BE2C (cell line): ENCODE measurements around the gene PLCL2.

Experiments
- DNase-seq: peaks from one replicate; pipeline ENCODE4 v3.0.0-alpha.2; 2020
- H3K27me3 ChIP-seq: fragments of 250-450 bp; sonication (Bioruptor Pico); 2 replicates; pipeline ENCODE4 v1.5.1; 2020; ENCODE audit warnings: mild to moderate bottlenecking
- H3K36me3 ChIP-seq: fragments of 250-450 bp; sonication (Bioruptor Pico); 2 replicates; pipeline ENCODE4 v1.5.1; 2020; ENCODE audit warnings: mild to moderate bottlenecking
- H3K4me1 ChIP-seq: fragments of 250-450 bp; sonication (Bioruptor Pico); 2 replicates; pipeline ENCODE4 v1.5.1; 2020
- H3K4me3 ChIP-seq: 2 replicates; pipeline ENCODE4 v1.5.1; 2011; ENCODE audit warnings: low read depth, low read length
- H3K9me3 ChIP-seq: fragments of 250-450 bp; sonication (Bioruptor Pico); 2 replicates; pipeline ENCODE4 v1.5.1; 2020
- TF ChIP-seq, protein P1 (sequence below): IDR thresholded peaks from 2 replicates; pipeline ENCODE4 v1.5.1; 2012; ENCODE audit warnings: mild to moderate bottlenecking, low read depth, low read length

Gene PLCL2

GRCh38 chr3:17023006-17023664, 138.4 kb downstream of the PLCL2 start:
- no peak overlapping the region for H3K4me3 ChIP-seq

DNA sequence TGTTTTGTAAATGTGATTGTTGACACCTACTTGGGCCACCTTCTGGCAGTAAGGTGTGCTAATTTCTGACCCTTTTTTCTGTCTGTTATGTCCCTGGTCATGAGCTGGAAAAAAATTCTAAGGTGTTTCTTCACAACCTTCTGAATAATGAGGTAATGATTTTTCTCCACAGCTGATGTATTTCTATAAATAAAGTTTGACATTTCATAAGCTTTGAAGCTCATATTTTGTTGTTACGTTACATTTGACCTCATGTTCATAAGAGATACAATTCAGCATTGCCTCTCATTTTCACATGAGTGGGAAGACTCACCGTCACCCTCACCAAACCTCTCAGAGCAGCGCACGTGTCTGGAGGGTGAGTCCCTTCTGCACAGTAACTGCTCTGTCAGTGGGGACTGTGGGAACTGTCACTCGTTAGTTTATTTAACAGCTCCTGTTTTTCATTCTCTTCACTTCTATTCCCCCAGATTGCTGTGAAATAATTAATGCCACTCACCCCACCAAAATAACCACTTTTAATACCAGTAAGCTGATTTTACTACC, 140.9 kb downstream of the PLCL2 start:
- H3K36me3 ChIP-seq, result no peaks in the 10 kb centered on the region
- H3K9me3 ChIP-seq, result no peaks in the 10 kb centered on the region
- no peaks in the 10 kb centered on the region for H3K4me1 ChIP-seq
- TF ChIP-seq, protein P1, sequence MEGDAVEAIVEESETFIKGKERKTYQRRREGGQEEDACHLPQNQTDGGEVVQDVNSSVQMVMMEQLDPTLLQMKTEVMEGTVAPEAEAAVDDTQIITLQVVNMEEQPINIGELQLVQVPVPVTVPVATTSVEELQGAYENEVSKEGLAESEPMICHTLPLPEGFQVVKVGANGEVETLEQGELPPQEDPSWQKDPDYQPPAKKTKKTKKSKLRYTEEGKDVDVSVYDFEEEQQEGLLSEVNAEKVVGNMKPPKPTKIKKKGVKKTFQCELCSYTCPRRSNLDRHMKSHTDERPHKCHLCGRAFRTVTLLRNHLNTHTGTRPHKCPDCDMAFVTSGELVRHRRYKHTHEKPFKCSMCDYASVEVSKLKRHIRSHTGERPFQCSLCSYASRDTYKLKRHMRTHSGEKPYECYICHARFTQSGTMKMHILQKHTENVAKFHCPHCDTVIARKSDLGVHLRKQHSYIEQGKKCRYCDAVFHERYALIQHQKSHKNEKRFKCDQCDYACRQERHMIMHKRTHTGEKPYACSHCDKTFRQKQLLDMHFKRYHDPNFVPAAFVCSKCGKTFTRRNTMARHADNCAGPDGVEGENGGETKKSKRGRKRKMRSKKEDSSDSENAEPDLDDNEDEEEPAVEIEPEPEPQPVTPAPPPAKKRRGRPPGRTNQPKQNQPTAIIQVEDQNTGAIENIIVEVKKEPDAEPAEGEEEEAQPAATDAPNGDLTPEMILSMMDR, result no peak
- no peaks in the 10 kb centered on the region for H3K27me3 ChIP-seq
- DNase-seq, result no peak
- no peak overlapping the region for H3K4me3 ChIP-seq

More at GRCh38 chr3:17023006-17023664, 138.4 kb downstream of the PLCL2 start:
- Histone ChIP-seq H3K27me3 (no peaks in the 10 kb centered on the region), H3K9me3 (no peaks in the 10 kb centered on the region), H3K36me3 (no peaks in the 10 kb centered on the region), H3K4me1 (no peaks in the 10 kb centered on the region)
- TF ChIP-seq, protein P1, result no peak
- no peak for DNase-seq

DNA sequence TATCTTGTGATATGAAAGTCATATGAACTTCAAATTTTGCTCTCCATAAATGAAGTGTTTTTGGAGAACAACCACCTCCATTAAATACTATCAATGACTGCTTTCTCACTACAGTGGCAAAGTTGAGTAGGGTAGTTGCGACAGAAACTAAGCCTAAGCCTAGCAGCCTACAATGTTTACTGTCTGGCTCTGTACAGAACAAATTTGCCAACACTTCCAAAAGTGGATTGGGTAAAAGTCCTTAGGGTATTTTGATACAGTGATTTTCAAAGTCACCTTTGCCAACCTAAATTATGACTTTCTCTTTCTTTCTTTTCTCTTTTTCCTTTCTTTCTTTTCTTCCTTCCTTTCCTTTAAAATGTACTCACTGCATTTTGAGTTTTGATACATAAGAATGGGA, 142.6 kb downstream of the PLCL2 start:
- DNase-seq, result no peak
- H3K36me3 ChIP-seq, result no peaks in the 10 kb centered on the region
- no peaks in the 10 kb centered on the region for H3K9me3 ChIP-seq
- no peaks in the 10 kb centered on the region for H3K27me3 ChIP-seq
- no peak overlapping the region for H3K4me3 ChIP-seq
- H3K4me1 ChIP-seq, result no peaks in the 10 kb centered on the region
- TF ChIP-seq, protein P1, result no peak

- Histone ChIP-seq H3K4me1 (no peaks in the 10 kb centered on the region), H3K36me3 (no peaks in the 10 kb centered on the region), H3K9me3 (no peaks in the 10 kb centered on the region), H3K27me3 (no peaks in the 10 kb centered on the region), H3K4me3 (no peak overlapping the region)
- no peak for DNase-seq
- TF ChIP-seq, protein P1, result no peak
Observed at GRCh38 chr3:17028363-17028762, 143.6 kb downstream of the PLCL2 start.

DNA sequence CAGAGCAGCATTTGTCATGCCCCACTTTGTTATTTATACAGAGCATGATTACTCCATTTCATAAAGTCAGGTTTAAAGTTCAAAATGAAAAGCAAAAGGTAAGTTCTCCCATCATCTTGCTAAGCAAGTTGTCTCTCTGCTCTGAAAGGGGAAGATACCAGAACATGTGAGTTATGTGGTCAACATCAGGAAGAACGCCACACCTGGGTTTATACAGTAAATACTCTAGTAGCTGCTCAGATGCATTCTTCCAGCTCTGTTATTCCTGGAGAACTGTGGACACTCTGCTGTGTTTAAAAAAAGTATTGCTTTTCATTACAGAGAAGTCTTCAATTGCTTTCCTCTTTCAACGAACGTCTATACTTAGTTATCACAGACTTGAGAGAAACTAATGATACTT, 145.7 kb downstream of the PLCL2 start:
- H3K27me3 ChIP-seq, result no peaks in the 10 kb centered on the region
- TF ChIP-seq, protein P1, result no peak
- no peak overlapping the region for H3K4me3 ChIP-seq
- H3K4me1 ChIP-seq, result no peaks in the 10 kb centered on the region
- H3K9me3 ChIP-seq, result no peaks in the 10 kb centered on the region
- no peaks in the 10 kb centered on the region for H3K36me3 ChIP-seq
- DNase-seq, result no peak

- no peak for DNase-seq
- no peaks in the 10 kb centered on the region for H3K9me3 ChIP-seq
- no peaks in the 10 kb centered on the region for H3K36me3 ChIP-seq
- TF ChIP-seq, protein P1, result no peak
- no peaks in the 10 kb centered on the region for H3K27me3 ChIP-seq
- H3K4me3 ChIP-seq, result no peak overlapping the region
- H3K4me1 ChIP-seq, result no peaks in the 10 kb centered on the region
Observed at GRCh38 chr3:17030956-17031652, 146.3 kb downstream of the PLCL2 start.
